Osteocyte (in vitro differentiated cells): Measurements from ENCODE around the gene CSMD2. TPM values are rescaled to one million over a fixed set of nuclear protein-coding genes. Genes with fewer than 3 reads are reported as not detected.

Experiments used
- DNase-seq: peaks from one replicate; pipeline ENCODE4 v3.0.0; 2021; ENCODE audit warnings: mixed read lengths; ENCODE audit not compliant: unreplicated experiment; ENCODE audit errors: extremely low spot score
- H3K27ac Mint-ChIP-seq: one replicate; pipeline ENCODE4 v1.8.0; 2021; ENCODE audit warnings: mild to moderate bottlenecking, mixed read lengths; ENCODE audit not compliant: unreplicated experiment
- H3K27me3 Mint-ChIP-seq: one replicate; pipeline ENCODE4 v1.8.0; 2021; ENCODE audit warnings: mixed read lengths; ENCODE audit not compliant: unreplicated experiment
- H3K36me3 Mint-ChIP-seq: one replicate; pipeline ENCODE4 v1.8.0; 2021; ENCODE audit warnings: mixed read lengths; ENCODE audit not compliant: unreplicated experiment
- H3K4me1 Mint-ChIP-seq: one replicate; pipeline ENCODE4 v1.8.0; 2021; ENCODE audit warnings: mixed read lengths; ENCODE audit not compliant: unreplicated experiment
- H3K4me3 Mint-ChIP-seq: one replicate; pipeline ENCODE4 v1.8.0; 2021; ENCODE audit warnings: mild to moderate bottlenecking, moderate library complexity, mixed read lengths; ENCODE audit not compliant: unreplicated experiment
- H3K9me3 Mint-ChIP-seq: one replicate; pipeline ENCODE4 v1.8.0; 2021; ENCODE audit warnings: mixed read lengths; ENCODE audit not compliant: unreplicated experiment
- total RNA-seq: library from RNA; stranded (reverse); gene quantifications from 2 replicates; pipeline ENCODE4 v1.2.1, GENCODE V29; 2021
- TF ChIP-seq, protein P1 (sequence below): fragments of 200-600 bp; sonication (generic); IDR thresholded peaks from 2 replicates; pipeline ENCODE4 v1.5.0; 2021; ENCODE audit warnings: antibody characterized with exemption, mild to moderate bottlenecking, moderate library complexity

Gene CSMD2
- total RNA-seq, 1 donor from 2014 or later, result not detected

DNA sequence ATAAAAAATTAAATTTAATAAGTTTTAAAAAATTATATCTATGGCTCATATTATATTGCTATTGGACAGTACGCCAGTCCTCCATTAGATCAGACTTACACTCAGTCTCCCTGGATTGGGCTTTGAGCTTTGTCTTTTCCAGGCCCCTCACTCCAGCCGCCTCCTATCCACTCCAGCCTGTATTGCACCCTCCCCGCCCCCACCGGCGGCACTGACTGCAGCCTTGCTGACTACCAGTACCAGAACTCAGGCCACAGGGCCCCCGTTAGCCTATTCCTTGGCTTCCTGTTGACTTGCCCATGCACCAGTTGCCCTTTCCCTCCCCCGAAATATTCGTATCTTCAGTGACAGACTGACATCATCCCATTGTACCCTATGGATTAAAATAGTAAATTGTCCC is 127.9 kb downstream of the CSMD2 start:
- Mint-ChIP-seq H3K4me3 (no peak overlapping the region), H3K4me1 (no peaks in the 10 kb centered on the region), H3K27me3 (no peaks in the 10 kb centered on the region), H3K27ac (no peak overlapping the region), H3K36me3 (no peaks in the 10 kb centered on the region), H3K9me3 (peaks cover 4% of the 10 kb centered on the region)
- no peak for DNase-seq
- TF ChIP-seq, protein P1, sequence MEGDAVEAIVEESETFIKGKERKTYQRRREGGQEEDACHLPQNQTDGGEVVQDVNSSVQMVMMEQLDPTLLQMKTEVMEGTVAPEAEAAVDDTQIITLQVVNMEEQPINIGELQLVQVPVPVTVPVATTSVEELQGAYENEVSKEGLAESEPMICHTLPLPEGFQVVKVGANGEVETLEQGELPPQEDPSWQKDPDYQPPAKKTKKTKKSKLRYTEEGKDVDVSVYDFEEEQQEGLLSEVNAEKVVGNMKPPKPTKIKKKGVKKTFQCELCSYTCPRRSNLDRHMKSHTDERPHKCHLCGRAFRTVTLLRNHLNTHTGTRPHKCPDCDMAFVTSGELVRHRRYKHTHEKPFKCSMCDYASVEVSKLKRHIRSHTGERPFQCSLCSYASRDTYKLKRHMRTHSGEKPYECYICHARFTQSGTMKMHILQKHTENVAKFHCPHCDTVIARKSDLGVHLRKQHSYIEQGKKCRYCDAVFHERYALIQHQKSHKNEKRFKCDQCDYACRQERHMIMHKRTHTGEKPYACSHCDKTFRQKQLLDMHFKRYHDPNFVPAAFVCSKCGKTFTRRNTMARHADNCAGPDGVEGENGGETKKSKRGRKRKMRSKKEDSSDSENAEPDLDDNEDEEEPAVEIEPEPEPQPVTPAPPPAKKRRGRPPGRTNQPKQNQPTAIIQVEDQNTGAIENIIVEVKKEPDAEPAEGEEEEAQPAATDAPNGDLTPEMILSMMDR, result no peak

DNA sequence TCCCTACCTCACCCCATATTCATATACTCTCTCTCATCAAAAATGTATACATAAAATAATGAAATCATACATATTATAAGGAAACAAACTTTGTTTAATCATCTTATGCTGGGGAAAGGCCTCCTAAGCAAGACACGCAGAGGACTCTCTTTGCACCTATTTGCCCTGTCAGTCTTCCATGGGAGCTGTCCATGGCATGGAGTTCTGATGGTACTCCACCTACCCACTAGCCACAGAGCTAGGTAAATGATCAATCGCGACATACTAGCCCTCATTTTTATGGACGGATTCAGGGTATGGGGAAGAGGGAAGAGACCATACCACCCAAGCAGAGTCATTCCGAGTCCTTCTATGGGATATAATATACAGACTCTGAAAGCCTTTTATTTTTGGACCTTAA is 131.0 kb downstream of the CSMD2 start:
- Mint-ChIP-seq H3K36me3 (no peaks in the 10 kb centered on the region), H3K27ac (no peak overlapping the region), H3K4me3 (no peak overlapping the region), H3K4me1 (no peaks in the 10 kb centered on the region), H3K27me3 (no peaks in the 10 kb centered on the region), H3K9me3 (peaks cover 4% of the 10 kb centered on the region)
- TF ChIP-seq, protein P1, result no peak
- no peak for DNase-seq

DNA sequence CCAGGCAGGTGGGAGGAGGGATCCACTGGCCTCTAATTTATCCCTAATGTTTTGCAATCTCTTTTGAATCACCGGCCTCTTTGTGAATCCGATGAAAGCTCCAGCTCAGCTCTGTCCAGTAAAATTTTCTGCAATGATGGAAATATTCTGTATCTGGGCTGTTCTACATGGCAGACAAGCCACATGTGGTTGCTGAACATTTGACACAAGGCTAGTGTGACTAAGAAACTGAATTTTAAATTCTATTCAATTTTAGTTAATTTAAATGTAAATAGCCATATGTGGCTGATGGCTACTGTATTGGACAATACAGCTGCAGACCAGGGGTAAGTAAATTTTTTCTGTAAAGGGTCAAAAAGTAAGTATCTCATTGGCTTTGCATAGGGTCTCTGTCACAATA is 135.1 kb downstream of the CSMD2 start:
- H3K4me3 Mint-ChIP-seq, result no peak overlapping the region
- no peaks in the 10 kb centered on the region for H3K36me3 Mint-ChIP-seq
- TF ChIP-seq, protein P1, result no peak
- DNase-seq, result no peak
- peaks cover 3% of the 10 kb centered on the region for H3K9me3 Mint-ChIP-seq
- no peaks in the 10 kb centered on the region for H3K4me1 Mint-ChIP-seq
- no peaks in the 10 kb centered on the region for H3K27me3 Mint-ChIP-seq
- H3K27ac Mint-ChIP-seq, result no peak overlapping the region

DNA sequence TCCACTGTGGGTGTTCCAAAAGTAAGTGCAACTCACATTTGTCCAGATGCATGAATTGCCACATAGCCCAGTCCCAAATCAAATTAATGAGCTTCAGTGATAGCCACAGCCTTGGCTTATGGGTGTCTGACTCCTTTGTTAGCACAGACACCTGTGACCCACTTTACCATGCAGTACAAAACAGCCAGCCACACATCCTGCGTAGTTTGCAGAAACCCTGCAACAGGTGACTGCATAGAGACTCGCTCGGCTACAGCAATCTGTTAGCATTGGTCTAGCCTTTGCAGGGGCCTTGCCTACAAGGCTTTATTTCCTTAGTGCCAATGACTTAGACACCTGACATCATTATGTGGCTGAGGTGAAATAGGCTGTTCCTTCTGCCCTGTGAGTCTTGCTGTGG is 135.5 kb downstream of the CSMD2 start:
- DNase-seq, result no peak
- Mint-ChIP-seq H3K27ac (no peak overlapping the region), H3K36me3 (no peaks in the 10 kb centered on the region), H3K27me3 (no peaks in the 10 kb centered on the region), H3K4me3 (no peak overlapping the region), H3K4me1 (no peaks in the 10 kb centered on the region), H3K9me3 (peaks cover 3% of the 10 kb centered on the region)
- TF ChIP-seq, protein P1, result no peak

DNA sequence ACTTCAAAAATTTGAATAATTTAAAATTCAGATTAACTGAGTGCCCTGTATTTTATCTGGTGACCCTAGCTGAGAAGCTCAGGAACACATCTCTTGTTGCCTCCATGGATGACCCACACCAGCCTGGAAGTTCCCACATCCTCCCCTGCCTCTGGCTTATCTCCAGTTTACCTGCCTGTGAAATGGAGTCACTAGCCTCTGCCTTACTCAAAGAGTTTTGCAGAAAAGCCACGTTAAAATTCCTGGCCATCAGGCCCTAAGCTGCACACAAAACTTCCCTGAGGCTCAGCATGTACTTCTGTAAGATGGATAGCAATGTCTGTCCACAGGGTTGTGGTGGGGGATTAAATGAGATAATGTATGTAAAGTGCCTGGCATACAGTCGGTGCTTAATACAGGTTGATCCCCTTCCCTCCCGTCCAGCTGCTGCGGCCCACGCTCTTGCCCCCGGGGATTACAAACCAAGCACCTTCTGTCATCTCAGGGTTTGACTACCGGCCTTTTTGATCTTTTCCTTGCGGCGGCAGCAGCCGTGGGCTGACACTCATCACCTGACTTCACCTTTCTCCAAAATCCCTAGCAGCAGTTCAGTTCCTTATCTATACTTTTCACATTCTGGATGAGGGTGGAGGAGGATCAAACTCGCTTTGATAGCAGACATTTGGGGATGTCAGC is 136.5 kb downstream of the CSMD2 start:
- TF ChIP-seq, protein P1, result no peak
- H3K27ac Mint-ChIP-seq, result no peak overlapping the region
- no peaks in the 10 kb centered on the region for H3K27me3 Mint-ChIP-seq
- no peak overlapping the region for H3K4me3 Mint-ChIP-seq
- H3K9me3 Mint-ChIP-seq, result peaks cover 3% of the 10 kb centered on the region
- H3K4me1 Mint-ChIP-seq, result no peaks in the 10 kb centered on the region
- H3K36me3 Mint-ChIP-seq, result no peaks in the 10 kb centered on the region
- no peak for DNase-seq
